Neuronal stem cell (in vitro differentiated cells): ENCODE data around the gene PRDM2.

Source experiments
- DNase-seq: peaks from one replicate; pipeline ENCODE4 v3.0.0-alpha.2; 2013; ENCODE audit warnings: low spot score
- H2AFZ ChIP-seq: one replicate; pipeline ENCODE4 v1.6.1; 2013; ENCODE audit warnings: mild to moderate bottlenecking, low read length, inconsistent platforms
- H2AK5ac ChIP-seq: 2 replicates; pipeline ENCODE4 v1.6.1; 2013; ENCODE audit warnings: low read depth, mild to moderate bottlenecking, inconsistent platforms, low read length, moderate library complexity, mixed read lengths
- H2BK120ac ChIP-seq: 2 replicates; pipeline ENCODE4 v1.6.1; 2013; ENCODE audit warnings: low read depth, mild to moderate bottlenecking, inconsistent platforms, low read length, moderate library complexity, mixed read lengths
- H2BK12ac ChIP-seq: one replicate; pipeline ENCODE4 v1.6.1; 2013; ENCODE audit warnings: low read length, inconsistent platforms
- H2BK15ac ChIP-seq: 2 replicates; pipeline ENCODE4 v1.6.1; 2013; ENCODE audit warnings: mild to moderate bottlenecking, low read length, inconsistent platforms, mixed read lengths
- H2BK5ac ChIP-seq: one replicate; pipeline ENCODE4 v1.6.1; 2013; ENCODE audit warnings: inconsistent platforms, mild to moderate bottlenecking, low read length, moderate library complexity
- H3K14ac ChIP-seq: one replicate; pipeline ENCODE4 v1.6.1; 2013; ENCODE audit warnings: low read length, inconsistent platforms
- H3K18ac ChIP-seq: 2 replicates; pipeline ENCODE4 v1.6.1; 2013; ENCODE audit warnings: low read length, inconsistent platforms
- H3K23ac ChIP-seq: 2 replicates; pipeline ENCODE4 v1.6.1; 2013; ENCODE audit warnings: low read depth, mild to moderate bottlenecking, mixed read lengths, low read length, inconsistent platforms; ENCODE audit not compliant: poor library complexity
- H3K27ac ChIP-seq: replicated peaks from 3 replicates; pipeline ENCODE4 v1.5.1; 2013; ENCODE audit warnings: low read length, inconsistent platforms
- H3K27me3 ChIP-seq, 3 experiments: 2 replicates each; pipeline ENCODE4 v1.6.1; 2013; ENCODE audit warnings: low read length in 3 of 3, mild to moderate bottlenecking in 2 of 3, inconsistent platforms in 1 of 3, low read depth in 1 of 3, mixed read lengths in 1 of 3, moderate library complexity in 1 of 3; ENCODE audit not compliant: control insufficient read depth in 3 of 3, insufficient read depth in 3 of 3
- H3K36me3 ChIP-seq, 2 donors: replicated peaks in 1 of 2; 2 replicates each; pipeline ENCODE4 v1.6.1; 2013; ENCODE audit warnings: low read length in 2 of 2; ENCODE audit not compliant: control insufficient read depth in 2 of 2, insufficient read depth in 2 of 2
- H3K4ac ChIP-seq: 2 replicates; pipeline ENCODE4 v1.6.1; 2013; ENCODE audit warnings: inconsistent platforms, mild to moderate bottlenecking, low read length, moderate library complexity
- H3K4me1 ChIP-seq, 2 donors: 1 replicate in 1 of 2; 2 replicates in 1 of 2; pipeline ENCODE4 v1.6.1; 2013; ENCODE audit warnings: low read length in 2 of 2, low read depth in 1 of 2; ENCODE audit not compliant: control insufficient read depth in 2 of 2, insufficient read depth in 1 of 2
- H3K4me2 ChIP-seq: one replicate; pipeline ENCODE4 v1.6.1; 2013; ENCODE audit warnings: mild to moderate bottlenecking, low read length, inconsistent platforms; ENCODE audit not compliant: insufficient read depth, poor library complexity, severe bottlenecking
- H3K4me3 ChIP-seq, 2 donors: 2 replicates each; pipeline ENCODE4 v1.5.1; 2013; ENCODE audit warnings: low read length in 2 of 2, mild to moderate bottlenecking in 2 of 2, inconsistent platforms in 1 of 2, moderate library complexity in 1 of 2
- H3K79me1 ChIP-seq: one replicate; pipeline ENCODE4 v1.6.1; 2013; ENCODE audit warnings: low read depth, mild to moderate bottlenecking, inconsistent platforms, low read length, moderate library complexity
- H3K9ac ChIP-seq: one replicate; pipeline ENCODE4 v1.6.1; 2013; ENCODE audit warnings: mild to moderate bottlenecking, low read depth, low read length, inconsistent platforms; ENCODE audit not compliant: poor library complexity
- H3K9me3 ChIP-seq, 2 donors: replicated peaks in 1 of 2; 2 replicates each; pipeline versions ENCODE3 to v1.6.1; 2013; ENCODE audit warnings: low read length in 2 of 2, mild to moderate bottlenecking in 2 of 2, inconsistent platforms in 1 of 2, low read depth in 1 of 2, mixed read lengths in 1 of 2, moderate library complexity in 1 of 2; ENCODE audit not compliant: control insufficient read depth in 2 of 2, insufficient read depth in 1 of 2
- H4K8ac ChIP-seq: one replicate; pipeline ENCODE4 v1.6.1; 2013; ENCODE audit warnings: low read depth, mild to moderate bottlenecking, inconsistent platforms, low read length, moderate library complexity
- H4K91ac ChIP-seq: one replicate; pipeline ENCODE4 v1.6.1; 2013; ENCODE audit warnings: low read length, low read depth, mild to moderate bottlenecking, inconsistent platforms; ENCODE audit not compliant: poor library complexity
- WGBS, 2 donors: extraction: QIAGEN DNeasy Blood & Tissue Kit; methylation state at CpG; one replicate each; pipeline ENCODE4 v1.1.7; 2013; ENCODE audit warnings: missing lambda C conversion rate in 2 of 2, mixed read lengths in 1 of 2; ENCODE audit not compliant: insufficient read length in 2 of 2, insufficient replicate concordance in 1 of 2; ENCODE audit errors: extremely low coverage in 2 of 2; 5-methylcytosine and 5-hydroxymethylcytosine counted together

PRDM2 gene

DNA sequence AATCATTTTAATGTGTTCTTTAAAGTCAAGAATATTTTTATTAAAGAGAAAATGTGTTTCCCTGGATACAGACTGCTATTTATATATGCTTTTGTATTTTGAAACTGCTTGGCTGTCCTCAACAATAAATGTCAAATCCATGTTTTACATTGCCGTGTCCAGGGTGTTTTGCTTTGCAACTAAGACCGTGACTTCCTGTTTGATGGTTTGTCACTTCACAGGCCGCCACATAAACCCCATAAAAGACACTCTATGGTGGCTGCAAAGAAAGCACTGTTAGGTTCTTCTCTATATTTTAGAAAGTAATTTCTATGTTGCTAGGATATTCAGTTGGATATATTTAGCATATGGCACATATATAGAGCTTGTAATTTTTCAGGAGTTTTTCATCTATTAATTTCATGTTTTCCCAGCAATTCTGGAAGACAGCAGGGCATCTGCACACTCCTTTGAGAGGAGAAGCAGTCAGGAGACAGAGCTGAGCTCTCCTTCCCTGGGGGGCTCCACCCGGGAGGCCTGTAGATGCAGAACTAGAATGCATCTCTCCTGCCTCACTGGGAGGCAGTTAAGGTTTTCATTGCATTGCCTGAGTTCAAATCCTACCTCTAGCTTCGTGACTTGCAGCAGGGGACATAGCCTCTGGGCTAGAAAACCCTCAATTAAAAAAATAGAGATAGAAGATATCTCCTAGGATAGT, 33.1 kb downstream of the PRDM2 start:
- Histone ChIP-seq H4K8ac (no peak overlapping the region), H3K4me2 (no peak overlapping the region), H3K18ac (no peak overlapping the region), H2BK15ac (no peak overlapping the region), H2BK5ac (no peak overlapping the region), H3K36me3 (peaks cover 0 to 12% of the 10 kb centered on the region in 2 donors), H3K27ac (no peak overlapping the region), H3K23ac (no peak overlapping the region), H3K27me3 (no peaks in the 10 kb centered on the region), H3K9ac (no peak overlapping the region), H2BK120ac (no peak overlapping the region), H3K4me3 (no peak overlapping the region), H2AFZ (no peak overlapping the region), H3K9me3 (no peaks in the 10 kb centered on the region), H3K79me1 (no peaks in the 10 kb centered on the region), H3K4ac (no peak overlapping the region), H3K14ac (no peak overlapping the region), H2BK12ac (no peak overlapping the region), H4K91ac (no peak overlapping the region), H2AK5ac (no peak overlapping the region), H3K4me1 (peaks cover 3 to 15% of the 10 kb centered on the region in 2 donors)
- no peak for DNase-seq
- WGBS, 2 donors, result no CpG with 5 or more reads among the region's 5 CpGs

DNA sequence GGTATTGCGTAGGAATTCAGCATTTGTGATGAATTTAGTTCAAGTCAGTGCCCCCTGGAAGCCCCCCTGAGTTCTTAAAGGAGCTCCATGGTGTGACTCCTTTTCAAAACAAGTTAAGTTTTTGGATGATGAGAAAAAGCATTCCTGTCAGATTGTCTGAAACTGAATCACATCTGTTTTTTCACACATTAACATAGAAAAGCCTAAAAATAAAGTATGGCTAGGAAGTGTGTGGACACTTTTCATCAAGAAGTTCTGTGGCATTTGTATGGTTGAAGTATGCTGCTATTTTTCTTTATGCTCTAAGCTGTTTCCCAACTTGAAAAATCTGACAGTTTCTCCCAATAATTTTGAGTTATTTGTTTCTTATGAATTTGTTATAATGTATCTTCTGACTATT, 33.7 kb downstream of the PRDM2 start:
- H2BK15ac ChIP-seq, result no peak overlapping the region
- H3K18ac ChIP-seq, result no peak overlapping the region
- H3K27me3 ChIP-seq, result no peaks in the 10 kb centered on the region
- H3K4ac ChIP-seq, result no peak overlapping the region
- H4K91ac ChIP-seq, result no peak overlapping the region
- H3K9me3 ChIP-seq, result no peaks in the 10 kb centered on the region
- peaks cover 0 to 12% of the 10 kb centered on the region in 2 donors for H3K36me3 ChIP-seq
- H3K4me3 ChIP-seq, result no peak overlapping the region
- H2AFZ ChIP-seq, result no peak overlapping the region
- no peak overlapping the region for H3K14ac ChIP-seq
- DNase-seq, result no peak
- no peak overlapping the region for H4K8ac ChIP-seq
- H3K23ac ChIP-seq, result no peak overlapping the region
- no peak overlapping the region for H3K4me2 ChIP-seq
- H3K4me1 ChIP-seq, result peaks cover 3 to 10% of the 10 kb centered on the region in 2 donors
- no peak overlapping the region for H2AK5ac ChIP-seq
- no peak overlapping the region for H3K9ac ChIP-seq
- H3K27ac ChIP-seq, result no peak overlapping the region
- no peak overlapping the region for H2BK120ac ChIP-seq
- no peak overlapping the region for H2BK5ac ChIP-seq
- no CpG with 5 or more reads among the region's 1 CpG for WGBS, 2 donors
- H2BK12ac ChIP-seq, result no peak overlapping the region
- no peaks in the 10 kb centered on the region for H3K79me1 ChIP-seq

DNA sequence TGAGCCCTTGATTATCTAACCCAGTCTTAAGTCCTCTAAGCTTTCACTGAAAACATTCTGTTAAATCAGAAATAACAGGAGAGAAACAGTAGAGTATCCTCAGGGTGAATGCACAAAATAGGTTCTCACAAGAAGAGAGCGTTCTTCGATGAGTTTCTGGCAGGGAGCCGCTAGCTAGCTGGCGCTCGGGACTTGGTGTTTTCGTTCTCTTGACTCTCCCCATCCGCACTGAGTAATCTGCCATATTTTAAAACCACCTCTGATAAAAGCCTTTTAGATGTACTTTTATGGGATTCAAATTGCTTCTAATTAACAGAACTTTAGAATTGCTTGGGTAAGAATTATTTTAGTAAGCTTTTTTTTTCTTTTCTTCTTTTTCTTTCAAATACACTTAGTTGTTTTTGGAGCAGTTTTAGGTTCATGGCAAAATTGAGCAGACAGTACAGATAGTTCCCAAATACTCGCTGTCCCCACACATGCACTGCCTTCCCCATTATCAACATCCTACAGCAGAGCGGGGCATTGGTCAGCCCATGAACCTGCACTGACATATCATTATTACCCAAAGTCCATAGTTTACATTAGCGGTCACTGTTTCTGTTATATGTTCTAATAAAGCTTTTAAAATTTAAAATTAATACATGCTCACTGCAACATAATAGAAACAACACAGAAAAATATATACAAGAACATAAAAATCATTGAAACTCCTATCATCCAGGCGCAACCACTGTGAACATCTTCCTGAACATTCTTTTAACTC, 35.4 kb downstream of the PRDM2 start:
- Histone ChIP-seq H3K4me3 (no peak overlapping the region), H3K4me1 (peaks cover under 1 to 10% of the 10 kb centered on the region in 2 donors), H2AFZ (no peak overlapping the region), H3K27me3 (no peaks in the 10 kb centered on the region), H3K4me2 (no peak overlapping the region), H2AK5ac (no peak overlapping the region), H4K8ac (no peak overlapping the region), H4K91ac (no peak overlapping the region), H3K79me1 (no peaks in the 10 kb centered on the region), H3K4ac (no peak overlapping the region), H2BK120ac (no peak overlapping the region), H3K14ac (no peak overlapping the region), H3K18ac (no peak overlapping the region), H3K9ac (no peak overlapping the region), H3K36me3 (peaks cover 0 to 14% of the 10 kb centered on the region in 2 donors), H2BK5ac (no peak overlapping the region), H2BK15ac (no peak overlapping the region), H3K27ac (no peak overlapping the region), H3K23ac (no peak overlapping the region), H3K9me3 (no peaks in the 10 kb centered on the region), H2BK12ac (no peak overlapping the region)
- WGBS, 2 donors, result no CpG with 5 or more reads among the region's 11 CpGs
- no peak for DNase-seq

DNA sequence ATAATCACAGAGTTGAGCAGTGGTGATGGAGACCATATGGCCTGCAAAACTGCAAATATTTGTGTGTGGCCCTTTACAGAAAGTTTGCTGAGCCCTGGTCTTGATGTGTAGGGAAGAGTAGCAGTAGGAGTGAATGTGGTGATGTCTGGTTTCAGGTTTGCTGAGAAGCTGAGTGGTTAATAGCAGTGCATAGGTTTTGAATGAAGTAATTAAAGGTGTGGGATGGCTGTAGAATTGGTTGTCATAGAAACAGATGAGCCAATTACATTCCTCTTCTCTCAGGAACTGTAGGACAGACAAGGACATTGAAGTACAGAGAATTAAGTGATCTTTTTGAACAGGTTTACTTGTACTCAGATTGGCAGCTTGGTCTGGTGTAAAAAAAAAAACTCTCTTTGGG, 37.4 kb downstream of the PRDM2 start:
- H4K8ac ChIP-seq, result no peak overlapping the region
- H2BK120ac ChIP-seq, result no peak overlapping the region
- no peak overlapping the region for H2BK5ac ChIP-seq
- peaks cover 2 to 17% of the 10 kb centered on the region in 2 donors for H3K36me3 ChIP-seq
- no peaks in the 10 kb centered on the region for H3K79me1 ChIP-seq
- H3K27me3 ChIP-seq, result no peaks in the 10 kb centered on the region
- H3K4me2 ChIP-seq, result no peak overlapping the region
- H3K4me3 ChIP-seq, result no peak overlapping the region
- no peak overlapping the region for H3K23ac ChIP-seq
- H3K4me1 ChIP-seq, result peaks cover 0 to 10% of the 10 kb centered on the region in 2 donors
- H2AFZ ChIP-seq, result no peak overlapping the region
- H4K91ac ChIP-seq, result no peak overlapping the region
- H3K4ac ChIP-seq, result no peak overlapping the region
- H2BK12ac ChIP-seq, result no peak overlapping the region
- H3K18ac ChIP-seq, result no peak overlapping the region
- DNase-seq, result no peak
- no peaks in the 10 kb centered on the region for H3K9me3 ChIP-seq
- H3K27ac ChIP-seq, result no peak overlapping the region
- no peak overlapping the region for H3K9ac ChIP-seq
- H2BK15ac ChIP-seq, result no peak overlapping the region
- no peak overlapping the region for H3K14ac ChIP-seq
- no peak overlapping the region for H2AK5ac ChIP-seq
